K562 (cell line): Measurements from ENCODE around the gene GCDH. TPM values are rescaled to one million over a fixed set of nuclear protein-coding genes. Genes with fewer than 3 reads are reported as not detected.

Experiments used
- ATAC-seq: fragments of 200-7000 bp; cut with Tn5 transposase; 3 replicates; pipeline ENCODE4 v1.9.1; 2020; ENCODE audit warnings: moderate library complexity
- BruUV-seq: library from RNA; stranded (reverse); fragments of 400-500 nt; replicated peaks from 2 replicates; lab custom pipeline; 2021; lab: Mats Ljungman, UMichigan
- CTCF ChIA-PET: fragments of 300-600 bp; formaldehyde crosslinking; extraction: SDS; loops from one replicate; lab custom pipeline; 2021; ENCODE audit warnings: low intra/inter-chr PET ratio; lab: Yijun Ruan, JAX
- POLR2A ChIA-PET: fragments of 300-600, 350-650 bp; sonication (Branson Sonifier 250); formaldehyde crosslinking; extraction: SDS; loops from one replicate; lab custom pipeline; 2021; ENCODE audit warnings: antibody characterized with exemption, inconsistent platforms; lab: Yijun Ruan, JAX
- DNase-seq, 4 experiments: peaks; one replicate each; pipeline versions ENCODE4 v3.0.0 to v3.0.0-alpha.2; 2011 to 2018; ENCODE audit warnings: low spot score in 3 of 4, mixed read lengths in 3 of 4; ENCODE audit errors: extremely low read depth in 1 of 4
- FAIRE-seq: peaks from 2 replicates; lab custom pipeline; 2011; peaks lifted over from hg19 to GRCh38; lab: Jason Lieb, UNC
- H2AFZ ChIP-seq: 2 replicates; pipeline ENCODE4 v1.6.0; 2011; ENCODE audit warnings: low read depth, low read length, control low read depth, inconsistent platforms
- H3K27ac ChIP-seq: fragments of 200-600 bp; 3 replicates; pipeline ENCODE4 v1.8.0; 2011; ENCODE audit warnings: low read depth, mild to moderate bottlenecking, control low read depth, inconsistent platforms, low read length, moderate library complexity, mixed read lengths; ENCODE audit errors: extremely low read depth
- H3K27me3 ChIP-seq, 2 experiments: fragments of 300-600 bp in 1 of 2; 2 replicates in 1 of 2; 3 replicates in 1 of 2; pipeline versions ENCODE4 v1.6.0 to v1.8.0; 2011; ENCODE audit warnings: inconsistent platforms in 2 of 2, low read length in 2 of 2, mild to moderate bottlenecking in 1 of 2, mixed read lengths in 1 of 2, moderate library complexity in 1 of 2; ENCODE audit not compliant: control insufficient read depth in 2 of 2, insufficient read depth in 2 of 2
- H3K36me3 ChIP-seq: fragments of 300-600 bp; 3 replicates; pipeline ENCODE4 v1.8.0; 2011; ENCODE audit warnings: mild to moderate bottlenecking, low read length, inconsistent platforms; ENCODE audit not compliant: control insufficient read depth, insufficient read depth
- H3K4me1 ChIP-seq, 2 experiments: fragments of 200-600 bp in 1 of 2; replicated peaks in 1 of 2; 2 replicates in 1 of 2; 3 replicates in 1 of 2; pipeline versions ENCODE4 v1.5.1 to v1.8.0; 2011; ENCODE audit warnings: inconsistent platforms in 2 of 2, low read length in 2 of 2, mild to moderate bottlenecking in 1 of 2, mixed read lengths in 1 of 2, moderate library complexity in 1 of 2; ENCODE audit not compliant: control insufficient read depth in 2 of 2, insufficient read depth in 2 of 2
- H3K4me2 ChIP-seq: 2 replicates; pipeline ENCODE4 v1.6.1; 2011; ENCODE audit warnings: low read length, control low read depth, inconsistent platforms, mixed read lengths; ENCODE audit not compliant: insufficient read depth
- H3K4me3 ChIP-seq: fragments of 200-600 bp; sonication (generic), shearing (Covaris generic); 2 replicates; pipeline ENCODE4 v1.5.1; 2016; ENCODE audit warnings: control low read depth, inconsistent platforms
- H3K79me2 ChIP-seq: fragments of 200-600 bp; 3 replicates; pipeline ENCODE4 v1.8.0; 2011; ENCODE audit warnings: low read length, inconsistent platforms; ENCODE audit not compliant: control insufficient read depth, insufficient read depth
- H3K9ac ChIP-seq, 2 experiments: 2 replicates each; pipeline versions ENCODE4 v1.6.0 to v1.6.1; 2011; ENCODE audit warnings: low read depth in 2 of 2, low read length in 2 of 2, control low read depth in 1 of 2, inconsistent platforms in 1 of 2, mild to moderate bottlenecking in 1 of 2, mixed read lengths in 1 of 2; ENCODE audit not compliant: insufficient read depth in 1 of 2
- H3K9me1 ChIP-seq: one replicate; pipeline ENCODE4 v1.6.0; 2011; ENCODE audit warnings: inconsistent platforms, mild to moderate bottlenecking, low read length, moderate library complexity; ENCODE audit not compliant: control insufficient read depth, insufficient read depth
- H3K9me3 ChIP-seq: replicated peaks from 2 replicates; pipeline ENCODE4 v1.5.1; 2011; ENCODE audit warnings: low read depth, low read length, inconsistent platforms; ENCODE audit not compliant: control insufficient read depth, insufficient read depth
- H4K20me1 ChIP-seq: replicated peaks from 2 replicates; pipeline ENCODE4 v1.6.1; 2011; ENCODE audit warnings: low read length, inconsistent platforms, mixed read lengths; ENCODE audit not compliant: control insufficient read depth, insufficient read depth
- KLF1 ChIP-seq: fragments of 450-650 bp; IDR thresholded peaks from 2 replicates; pipeline ENCODE4 v1.6.1; 2016; ENCODE audit warnings: missing genetic modification characterization, missing compliant biosample characterization
- NRF1 ChIP-seq, 2 experiments: fragments of 450-650 bp; IDR thresholded peaks in 1 of 2; conservative IDR thresholded peaks in 1 of 2; 2 replicates each; pipeline ENCODE4 v1.6.1; 2014; ENCODE audit warnings: mild to moderate bottlenecking in 2 of 2
- SMAD3 ChIP-seq: fragments of 450-650 bp; formaldehyde crosslinking; conservative IDR thresholded peaks from 2 replicates; pipeline ENCODE4 v1.4.0; 2020; ENCODE audit warnings: mild to moderate bottlenecking
- TCF3 ChIP-seq: sonication (generic); formaldehyde crosslinking; IDR thresholded peaks from 2 replicates; pipeline ENCODE4 v1.4.0; 2020; ENCODE audit warnings: mild to moderate bottlenecking, missing genetic modification reagents
- ZFP1 ChIP-seq: fragments of 450-650 bp; formaldehyde crosslinking; IDR thresholded peaks from 2 replicates; pipeline ENCODE4 v1.4.0; 2020; ENCODE audit warnings: mild to moderate bottlenecking, mixed read lengths
- ZKSCAN3 ChIP-seq: fragments of 250-450 bp; sonication (Bioruptor Pico); IDR thresholded peaks from 2 replicates; pipeline ENCODE4 v1.4.0; 2020
- ZNF140 ChIP-seq: fragments of 250-450 bp; sonication (Bioruptor Pico); IDR thresholded peaks from 2 replicates; pipeline ENCODE4 v1.8.0; 2021; ENCODE audit warnings: moderate library complexity, mild to moderate bottlenecking, inconsistent platforms
- WGBS: fragments of 100-300 bp; shearing (Covaris generic); methylation state at CpG from one replicate; pipeline ENCODE4 v1.1.6; 2016; ENCODE audit warnings: low coverage, mixed read lengths; ENCODE audit not compliant: insufficient coverage; ENCODE audit errors: missing lambda C conversion rate; 5-methylcytosine and 5-hydroxymethylcytosine counted together
- in situ Hi-C: fragments of 300-500 bp; cut with MboI; formaldehyde crosslinking; loops from 4 replicates; pipeline ENCODE4 v1.15.0; 2018; ENCODE audit warnings: inconsistent platforms, mixed read lengths
- intact Hi-C: fragments of 100-400 bp; cut with micrococcal nuclease; formaldehyde crosslinking; loops from 2 replicates; pipeline ENCODE4 v1.14.2; 2022
- polyA plus RNA-seq, 8 experiments: library from polyadenylated mRNA; depleted of rRNA in 4 of 8; stranded (reverse) in 5 of 8; unstranded in 3 of 8; fragments of >200 nt; fragmentation: Nextera tagmentation in 2 of 8; fragmentation: Illumina TruSeq in 1 of 8; extraction: Ambion mirVana in 2 of 8; extraction: Trizol in 1 of 8; gene quantifications; 2 replicates each; pipeline versions ENCODE4 v1.2.1 to v1.2.3, GENCODE V29; 2011 to 2014; ENCODE audit warnings: inconsistent platforms in 1 of 8, missing spikeins in 1 of 8
- total RNA-seq, 7 experiments: library from RNA; depleted of rRNA in 6 of 7; stranded (reverse); fragments of >200 nt in 6 of 7; fragmentation: Illumina TruSeq in 2 of 7; extraction: Trizol in 2 of 7; gene quantifications; 2 replicates each; pipeline versions ENCODE4 v1.2.1 to v1.2.3, GENCODE V29; 2011 to 2021; ENCODE audit warnings: low replicate concordance in 1 of 7

GCDH gene
- total and polyA plus RNA-seq, 9 of the 15 experiments (the other 6 are each of a cell fraction or from before 2014, with no cell fraction given) = 2.9 to 50.8 (median 19.1) TPM

DNA sequence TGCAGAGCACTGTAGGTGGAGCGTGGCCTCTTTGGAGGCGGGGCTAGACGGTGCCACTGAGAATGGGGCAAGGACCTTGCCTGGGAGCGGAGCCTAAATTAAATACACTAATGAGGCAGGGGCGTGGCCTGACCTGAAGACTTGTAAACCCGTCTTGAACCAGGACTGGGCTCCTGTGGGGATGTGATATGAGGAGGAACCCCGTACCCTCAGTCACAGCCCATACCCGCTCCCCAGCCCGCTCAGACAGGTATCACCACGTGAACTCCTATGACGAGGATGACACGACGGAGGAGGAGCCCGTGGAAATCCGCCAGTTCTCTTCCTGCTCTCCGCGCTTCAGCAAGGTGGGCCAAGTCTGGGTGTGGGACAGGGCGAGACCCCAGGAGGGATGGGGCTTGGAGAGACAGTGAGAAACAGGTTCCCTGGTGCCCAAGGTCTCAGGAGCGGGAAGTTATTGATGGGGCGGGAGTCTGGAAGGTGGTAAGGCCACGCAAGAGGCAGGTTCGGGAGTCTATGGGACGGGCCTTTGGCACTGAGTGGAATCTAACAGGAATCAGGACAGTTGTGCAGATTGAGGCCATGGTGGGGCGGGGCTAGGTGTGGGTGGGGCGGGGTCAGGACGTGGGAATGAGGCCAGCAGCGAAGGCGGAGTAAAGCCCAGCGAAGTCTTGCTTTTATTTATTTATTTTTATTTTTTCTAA lies 24.4 kb upstream of the GCDH start:
- ATAC-seq (peak; percentile 77), DNase-seq (peak; percentile 52 to 77 (median 72)), FAIRE-seq (no peak)
- no peaks in the 10 kb centered on the region for H3K9me3 ChIP-seq
- no peaks in the 10 kb centered on the region for H3K9me1 ChIP-seq
- no peaks in the 10 kb centered on the region for H3K79me2 ChIP-seq
- no peaks in the 10 kb centered on the region for H3K36me3 ChIP-seq
- H2AFZ ChIP-seq = peak overlapping the region; percentile 98
- no peaks in the 10 kb centered on the region for H3K27me3 ChIP-seq
- H4K20me1 ChIP-seq = no peaks in the 10 kb centered on the region; the same call in 1 of the 2 replicates
- no peak for TF ChIP-seq ZFP1 (CRISPR knock-in tag)
- TF ChIP-seq NRF1 (conservative IDR thresholded peaks at IDR 0.05 in 1 of 2, IDR thresholded peaks at IDR 0.05 in 1 of 2) = no peak
- no peak for TF ChIP-seq SMAD3 (CRISPR knock-in tag)
- no peak for TF ChIP-seq TCF3 (CRISPR knock-in tag)
- TF ChIP-seq KLF1 = peak; percentile 29; the same call in 1 of the 2 replicates
- no peak for TF ChIP-seq ZNF140 (CRISPR knock-in tag)
- TF ChIP-seq ZKSCAN3 (CRISPR knock-in tag) = no peak
- CTCF ChIA-PET = no interaction called here
- POLR2A ChIA-PET = no interaction called here
- H3K9ac ChIP-seq = no peak overlapping the region
- WGBS = 63% methylated on average over 26 of the region's 29 CpGs
- intact Hi-C loops = no loop called here
- peak overlapping the region; percentile 54 for H3K4me3 ChIP-seq
- H3K4me2 ChIP-seq = peak overlapping the region; percentile 95
- peaks cover 8 to 42% of the 10 kb centered on the region in 2 experiments; a peak in 4 of 5 replicates for H3K4me1 ChIP-seq
- peak overlapping the region; percentile 51; the same call in 1 of the 3 replicates for H3K27ac ChIP-seq
- in situ Hi-C loops = no loop called here
- no TSS peak for BruUV-seq
